Transverse colon (tissue), 4 donors: ENCODE results near the gene CBL.

Experiments used
- POLR2A ChIP-seq: fragments of 450-650 bp; IDR thresholded peaks from one replicate; pipeline ENCODE4 v1.6.1; 2016; ENCODE audit warnings: antibody characterized with exemption, mild to moderate bottlenecking, moderate library complexity
- POLR2AphosphoS5 ChIP-seq, 3 donors: sonication (generic); formaldehyde crosslinking; IDR thresholded peaks; one replicate each; pipeline ENCODE4 v1.6.1; 2016; ENCODE audit warnings: antibody characterized with exemption in 3 of 3
- TF ChIP-seq, protein P1 (sequence below), 5 experiments: fragments of 200-600 bp in 3 of 5; fragments of 450-650 bp in 2 of 5; sonication (generic) in 3 of 5; IDR thresholded peaks; 1 replicate in 2 of 5; 2 replicates in 3 of 5; pipeline ENCODE4 v1.5.1; 2016 to 2017; ENCODE audit warnings: antibody characterized with exemption in 5 of 5, inconsistent platforms in 3 of 5, mild to moderate bottlenecking in 2 of 5, moderate library complexity in 1 of 5

DNA sequence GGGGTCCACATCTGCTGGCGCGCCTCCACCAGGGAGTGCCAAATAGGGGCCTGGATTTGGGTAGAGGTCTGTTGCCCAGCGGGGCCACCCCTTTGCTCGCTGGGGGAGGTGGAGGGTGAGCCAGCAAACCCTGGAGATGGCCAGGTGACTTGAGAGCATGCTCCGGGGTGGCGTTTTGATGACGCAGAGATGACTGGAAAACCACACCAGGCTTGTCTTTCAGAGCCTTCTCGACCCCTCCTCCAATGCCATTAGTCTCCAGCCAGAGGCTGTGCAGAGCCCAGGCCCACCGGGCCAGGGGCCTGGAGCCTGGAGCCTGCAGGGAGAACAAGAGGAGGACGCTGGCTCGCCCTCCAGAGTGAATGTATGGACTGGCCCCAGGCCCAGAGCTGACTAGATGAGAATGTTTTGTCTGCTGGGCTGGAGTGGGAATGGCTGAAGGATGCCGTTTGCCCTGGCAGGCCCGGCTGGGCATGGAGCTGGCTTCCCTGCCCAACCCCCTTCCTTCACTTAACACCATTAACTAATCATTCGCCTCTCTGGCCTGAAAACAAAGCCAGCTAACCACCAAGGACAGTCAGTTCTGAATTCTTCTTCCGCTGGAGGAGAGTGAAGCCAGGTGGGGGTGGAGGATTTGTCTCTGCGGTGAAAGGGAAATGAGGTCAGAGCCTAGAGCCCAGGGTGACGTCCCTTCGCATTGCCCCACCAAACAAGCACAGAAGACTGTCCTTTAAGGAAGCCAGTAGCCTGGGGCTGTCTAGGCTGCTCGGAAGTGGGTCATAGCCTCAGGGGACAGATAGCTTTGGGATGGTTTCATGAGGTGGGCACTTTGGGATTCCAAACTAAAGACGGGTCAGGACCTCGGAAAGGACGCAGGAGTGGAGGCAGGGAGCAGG is 112.3 kb downstream of the CBL start:
- TF ChIP-seq, protein P1, sequence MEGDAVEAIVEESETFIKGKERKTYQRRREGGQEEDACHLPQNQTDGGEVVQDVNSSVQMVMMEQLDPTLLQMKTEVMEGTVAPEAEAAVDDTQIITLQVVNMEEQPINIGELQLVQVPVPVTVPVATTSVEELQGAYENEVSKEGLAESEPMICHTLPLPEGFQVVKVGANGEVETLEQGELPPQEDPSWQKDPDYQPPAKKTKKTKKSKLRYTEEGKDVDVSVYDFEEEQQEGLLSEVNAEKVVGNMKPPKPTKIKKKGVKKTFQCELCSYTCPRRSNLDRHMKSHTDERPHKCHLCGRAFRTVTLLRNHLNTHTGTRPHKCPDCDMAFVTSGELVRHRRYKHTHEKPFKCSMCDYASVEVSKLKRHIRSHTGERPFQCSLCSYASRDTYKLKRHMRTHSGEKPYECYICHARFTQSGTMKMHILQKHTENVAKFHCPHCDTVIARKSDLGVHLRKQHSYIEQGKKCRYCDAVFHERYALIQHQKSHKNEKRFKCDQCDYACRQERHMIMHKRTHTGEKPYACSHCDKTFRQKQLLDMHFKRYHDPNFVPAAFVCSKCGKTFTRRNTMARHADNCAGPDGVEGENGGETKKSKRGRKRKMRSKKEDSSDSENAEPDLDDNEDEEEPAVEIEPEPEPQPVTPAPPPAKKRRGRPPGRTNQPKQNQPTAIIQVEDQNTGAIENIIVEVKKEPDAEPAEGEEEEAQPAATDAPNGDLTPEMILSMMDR (IDR thresholded peaks at IDR 0.05), result no peak
- TF ChIP-seq POLR2A (peak; percentile 44), POLR2AphosphoS5 (IDR thresholded peaks at IDR 0.05) (peak; percentile 36 to 62 (median 40))
